GM21576 (cell line): ENCODE results near the gene THNSL1.
"Not testable (repeated sequence)": the region's sequence is repeated elsewhere in the genome, so short reads cannot be mapped to it uniquely, and the experiment has no call there.

Experiments
- ATAC-seq: cut with Tn5 transposase; IDR thresholded peaks from one replicate; pipeline ENCODE4 v1.9.1; 2021; ENCODE audit warnings: mild to moderate bottlenecking, moderate library complexity; ENCODE audit not compliant: unreplicated experiment

The THNSL1 gene

GRCh38 chr10:25016376-25017153 is at the start of gene THNSL1:
THNSL1 (plus strand) TSS chr10:25016612; CDS start chr10:25023224, 6,612 bp downstream.
- peak; percentile 99 for ATAC-seq

- ATAC-seq = no peak
Measured at GRCh38 chr10:24966962-24967481, 49.4 kb upstream of the THNSL1 start.

- no peak for ATAC-seq
Measured at GRCh38 chr10:24968349-24968748, 48.1 kb upstream of the THNSL1 start.

DNA sequence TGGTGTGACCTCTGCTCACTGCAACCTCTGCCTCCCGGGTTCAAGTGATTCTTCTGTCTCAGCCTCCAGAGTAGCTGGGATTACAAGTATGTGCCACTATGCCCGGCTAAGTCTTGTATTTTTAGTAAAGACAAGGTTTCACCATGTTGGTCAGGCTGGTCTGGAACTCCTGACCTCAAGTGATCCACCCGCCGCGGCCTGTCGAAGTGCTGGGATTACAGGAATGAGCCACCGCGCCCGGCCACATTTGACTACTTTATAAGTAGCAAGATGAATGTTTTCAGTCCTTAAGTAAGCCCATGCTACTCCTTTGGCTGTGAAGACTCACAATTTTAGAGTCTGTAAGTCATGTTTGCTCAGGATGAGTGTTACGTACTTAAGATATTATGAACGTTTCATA is 47.5 kb upstream of the THNSL1 start:
- ATAC-seq = not testable (repeated sequence)

- ATAC-seq = no peak
Measured at GRCh38 chr10:24969841-24970281, 46.6 kb upstream of the THNSL1 start.

DNA sequence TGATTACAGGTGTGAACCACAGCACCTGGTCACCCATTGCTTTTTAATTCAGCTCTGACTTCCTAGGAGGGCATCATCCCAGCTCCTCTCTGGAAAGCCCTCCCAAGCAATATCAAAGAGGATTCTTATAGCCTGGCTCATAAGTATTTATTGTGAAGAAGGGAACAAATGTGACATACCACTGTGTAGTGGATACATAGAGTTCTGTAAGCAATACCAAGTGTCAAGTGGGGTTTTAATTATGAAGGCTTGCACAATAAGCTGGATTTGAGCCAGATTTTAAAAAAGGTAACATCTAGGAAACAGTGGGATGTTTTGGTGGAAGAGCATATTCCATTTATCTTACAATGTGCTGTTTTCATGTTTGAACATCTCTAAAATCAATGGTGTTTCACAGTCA is 45.0 kb upstream of the THNSL1 start:
- ATAC-seq = no peak

DNA sequence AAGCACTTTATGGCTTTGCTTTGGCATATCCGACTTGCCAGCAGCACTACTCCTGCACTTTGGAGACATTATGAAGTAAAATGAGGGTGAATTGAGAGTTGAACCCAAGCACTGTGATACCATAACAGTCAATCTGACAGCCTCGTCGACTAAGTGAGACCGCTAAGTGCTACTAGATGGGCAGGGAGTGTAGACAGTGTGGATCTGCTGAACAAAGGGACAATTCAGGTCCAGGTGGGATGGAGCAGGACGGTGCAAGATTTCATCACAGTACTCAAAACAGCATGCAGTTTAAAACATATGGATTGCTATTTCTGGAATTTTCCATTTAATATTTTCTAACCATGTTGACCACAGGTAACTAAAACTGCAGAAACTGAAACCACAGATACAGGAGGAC is 43.2 kb upstream of the THNSL1 start:
- no peak for ATAC-seq

DNA sequence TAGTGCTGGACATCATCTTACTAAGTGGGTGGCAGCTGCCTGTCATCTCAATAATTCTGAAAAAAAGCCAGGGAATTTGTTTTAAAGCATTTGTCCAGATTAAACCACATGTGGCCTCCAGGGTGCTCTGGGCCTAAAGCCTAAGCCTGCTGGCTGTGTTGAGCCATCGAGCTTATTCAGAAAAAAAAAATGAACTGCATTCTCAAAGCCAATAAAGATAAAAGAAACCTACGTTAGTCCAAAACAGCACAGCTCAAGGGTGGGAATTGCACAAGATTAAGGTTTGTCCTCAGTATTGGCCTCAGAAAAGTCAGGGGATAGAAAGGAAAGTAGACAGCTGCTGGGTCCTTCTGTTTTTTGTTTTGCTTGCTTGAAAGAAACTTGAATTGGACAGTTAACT is 41.4 kb upstream of the THNSL1 start:
- no peak for ATAC-seq

- ATAC-seq = no peak
Measured at GRCh38 chr10:24979685-24980084, 36.7 kb upstream of the THNSL1 start.

DNA sequence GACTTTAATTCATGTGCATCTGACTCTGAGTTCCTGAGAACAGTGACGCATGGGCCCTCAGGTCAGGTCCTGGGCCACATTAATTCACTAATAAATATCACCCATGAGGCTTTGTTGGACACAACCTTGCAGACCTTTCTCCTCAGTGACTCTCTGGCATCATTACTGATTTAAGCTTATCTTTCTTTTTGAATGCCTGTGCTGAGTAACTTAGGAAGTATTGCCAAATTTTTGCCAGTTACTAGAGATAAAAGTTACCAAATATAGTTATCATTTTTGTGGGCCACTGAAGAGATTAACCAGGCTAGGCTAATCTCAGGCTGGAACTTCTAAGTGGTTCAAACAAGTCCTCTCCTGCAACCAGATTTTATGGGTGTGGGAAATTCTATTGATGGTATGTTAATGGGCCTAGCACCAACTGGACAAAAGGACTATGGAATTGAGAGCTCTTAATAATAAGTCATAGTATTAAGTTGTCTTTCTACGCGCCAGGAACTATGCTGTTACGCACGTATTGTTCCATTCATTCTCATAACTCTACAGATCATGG is 35.2 kb upstream of the THNSL1 start:
- ATAC-seq = no peak

GRCh38 chr10:24982319-24983112 is 33.9 kb upstream of the THNSL1 start:
- no peak for ATAC-seq

- no peak for ATAC-seq
Measured at GRCh38 chr10:24983130-24983529, 33.3 kb upstream of the THNSL1 start.

GRCh38 chr10:24983946-24984345 is 32.5 kb upstream of the THNSL1 start:
- no peak for ATAC-seq

- ATAC-seq = no peak
Measured at GRCh38 chr10:24984906-24985305, 31.5 kb upstream of the THNSL1 start.

- ATAC-seq = no peak
Measured at GRCh38 chr10:24988831-24989640, 27.4 kb upstream of the THNSL1 start.

- ATAC-seq = no peak
Measured at GRCh38 chr10:24989867-24990266, 26.5 kb upstream of the THNSL1 start.

DNA sequence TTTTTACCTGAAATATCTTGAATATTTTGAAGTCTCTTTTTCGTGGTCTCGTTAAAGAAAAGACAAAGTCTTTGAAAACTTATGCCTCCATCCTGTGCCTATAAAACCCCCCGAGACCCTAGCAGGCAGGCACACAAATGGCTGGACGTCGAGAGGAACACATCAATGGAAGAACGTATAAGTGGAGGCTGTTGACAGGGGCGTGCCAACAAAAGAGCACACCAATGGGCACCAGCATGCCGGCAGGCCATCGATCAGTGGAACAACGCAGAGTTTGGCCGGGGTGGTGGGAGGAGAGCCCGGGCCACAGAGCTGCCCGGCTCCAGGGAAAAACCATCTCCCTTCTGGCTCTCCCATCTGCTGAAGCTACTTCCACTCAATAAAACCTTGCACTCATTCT is 25.1 kb upstream of the THNSL1 start:
- no peak for ATAC-seq

GRCh38 chr10:24992512-24993133 is 23.8 kb upstream of the THNSL1 start:
- ATAC-seq = no peak

DNA sequence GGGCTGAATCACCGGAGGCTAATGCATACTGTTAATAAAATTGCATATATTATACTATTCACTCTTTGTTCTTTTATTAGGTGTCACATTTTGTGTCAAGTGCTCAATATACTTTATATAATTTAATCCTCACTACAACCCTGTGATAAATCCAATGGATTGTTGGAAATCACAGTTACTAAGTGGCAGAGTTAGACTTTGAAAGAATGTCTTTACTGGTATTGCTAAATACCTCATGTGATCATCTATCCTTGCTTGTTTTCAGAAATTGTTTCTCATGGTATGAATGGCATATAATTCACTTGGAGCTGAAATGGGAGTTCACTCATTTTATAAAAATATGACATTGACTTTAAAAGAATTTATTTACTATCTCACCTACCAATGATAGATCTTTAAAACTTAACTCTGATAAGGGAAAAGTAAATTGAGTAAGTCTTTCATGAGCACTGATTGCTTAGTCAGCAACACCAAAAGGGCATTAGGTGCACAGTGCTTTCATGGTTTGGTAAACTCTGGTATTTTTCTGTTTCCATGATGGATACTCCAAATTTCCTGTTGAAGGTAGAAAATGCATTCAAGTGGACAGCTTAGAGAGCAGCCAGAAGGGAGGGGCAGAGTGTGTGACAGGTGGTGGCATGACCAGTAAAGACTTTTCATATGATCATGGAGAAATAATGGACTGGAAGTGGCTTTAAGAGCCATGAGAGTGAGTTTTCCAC is 23.0 kb upstream of the THNSL1 start:
- no peak for ATAC-seq

DNA sequence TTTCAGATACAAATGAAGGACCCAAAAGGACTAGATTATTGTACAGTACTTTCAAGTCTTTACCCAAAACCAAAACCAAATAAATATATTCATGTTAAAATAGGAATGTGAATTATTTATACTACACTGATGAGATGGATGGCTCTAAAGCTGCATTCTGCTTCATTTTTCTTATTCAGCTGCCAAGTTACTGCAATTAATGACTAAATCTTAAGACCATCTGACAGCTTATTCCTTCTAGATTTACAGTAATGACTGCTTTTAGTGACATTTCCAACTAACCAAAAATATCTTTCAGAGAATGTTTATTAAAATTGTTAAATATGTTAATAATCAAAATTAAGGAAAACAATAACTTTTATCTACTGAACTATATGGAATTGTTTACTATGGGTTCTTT is 21.3 kb upstream of the THNSL1 start:
- no peak for ATAC-seq
